ENCODE data around the gene EMC10.

DNA sequence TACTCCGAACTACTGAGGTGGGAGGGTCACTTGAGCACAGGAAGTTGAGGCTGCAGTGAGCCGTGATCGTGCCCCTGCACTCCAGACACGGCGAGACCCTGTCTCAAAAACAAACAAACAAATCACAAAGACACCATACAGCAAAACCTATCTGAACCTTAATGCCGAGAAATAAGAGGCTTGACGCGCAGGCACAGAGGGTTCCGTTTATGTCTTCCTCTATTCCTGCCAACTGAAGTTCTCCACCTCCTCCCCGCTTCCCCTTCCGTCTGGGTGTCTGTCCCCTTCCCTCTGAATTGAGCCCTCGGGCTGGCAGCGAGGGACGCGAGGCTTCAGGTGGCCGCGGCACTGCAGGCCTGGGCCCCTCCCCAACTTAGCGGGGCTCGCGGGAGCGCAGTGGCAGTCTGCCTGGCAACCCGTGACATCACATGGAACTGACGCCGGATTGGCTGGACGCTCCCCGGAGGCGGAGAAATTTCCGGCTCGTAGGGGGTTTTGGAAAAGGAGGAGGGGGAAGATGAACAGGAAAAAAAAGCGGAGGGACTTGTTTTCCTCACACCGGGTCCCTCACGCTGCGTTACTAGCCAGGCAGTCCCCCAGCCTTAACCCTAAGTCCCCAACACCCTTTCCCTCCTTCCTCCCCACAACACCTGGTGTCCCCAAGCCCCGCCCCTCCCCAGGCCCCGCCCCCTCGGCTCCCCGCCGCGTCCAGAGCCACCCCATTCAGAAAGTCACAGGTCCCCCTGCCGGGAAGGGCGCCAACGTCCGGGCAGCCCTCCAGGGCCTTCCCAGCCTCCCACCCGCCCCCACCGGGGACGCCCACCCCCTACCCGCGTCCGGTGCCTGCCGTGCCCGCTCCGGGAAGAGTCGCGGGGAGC lies 44.7 kb upstream of the EMC10 start:
- TF ChIP-seq POLR2A (IDR thresholded peaks at IDR 0.05; ENCODE audit: low read depth, low read length) (no peak), CTCF (IDR thresholded peaks at IDR 0.05; ENCODE audit: extremely low read depth in 1 of 2, insufficient read depth in 1 of 2, low read depth in 1 of 2, low read length in 2 of 2) (no peak), MYC (IDR thresholded peaks at IDR 0.05; ENCODE audit: low read depth, low read length) (no peak), EZH2 (IDR thresholded peaks at IDR 0.05; ENCODE audit: borderline replicate concordance, low read depth, low read length, severe bottlenecking) (peak; percentile 42), JUN (IDR thresholded peaks at IDR 0.05; ENCODE audit: borderline replicate concordance, insufficient read depth, insufficient read length, low read depth) (no peak), POLR2AphosphoS5 (IDR thresholded peaks at IDR 0.05; ENCODE audit: insufficient read depth, low read depth, low read length) (no peak), FOS (IDR thresholded peaks at IDR 0.05; ENCODE audit: borderline replicate concordance, insufficient read depth, low read length) (no peak)
- TF ChIP-seq, protein P1, sequence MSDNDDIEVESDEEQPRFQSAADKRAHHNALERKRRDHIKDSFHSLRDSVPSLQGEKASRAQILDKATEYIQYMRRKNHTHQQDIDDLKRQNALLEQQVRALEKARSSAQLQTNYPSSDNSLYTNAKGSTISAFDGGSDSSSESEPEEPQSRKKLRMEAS (IDR thresholded peaks at IDR 0.05; ENCODE audit: insufficient read depth, insufficient read length) = no peak
